ENCODE measurements around the gene RPL38.

DNA sequence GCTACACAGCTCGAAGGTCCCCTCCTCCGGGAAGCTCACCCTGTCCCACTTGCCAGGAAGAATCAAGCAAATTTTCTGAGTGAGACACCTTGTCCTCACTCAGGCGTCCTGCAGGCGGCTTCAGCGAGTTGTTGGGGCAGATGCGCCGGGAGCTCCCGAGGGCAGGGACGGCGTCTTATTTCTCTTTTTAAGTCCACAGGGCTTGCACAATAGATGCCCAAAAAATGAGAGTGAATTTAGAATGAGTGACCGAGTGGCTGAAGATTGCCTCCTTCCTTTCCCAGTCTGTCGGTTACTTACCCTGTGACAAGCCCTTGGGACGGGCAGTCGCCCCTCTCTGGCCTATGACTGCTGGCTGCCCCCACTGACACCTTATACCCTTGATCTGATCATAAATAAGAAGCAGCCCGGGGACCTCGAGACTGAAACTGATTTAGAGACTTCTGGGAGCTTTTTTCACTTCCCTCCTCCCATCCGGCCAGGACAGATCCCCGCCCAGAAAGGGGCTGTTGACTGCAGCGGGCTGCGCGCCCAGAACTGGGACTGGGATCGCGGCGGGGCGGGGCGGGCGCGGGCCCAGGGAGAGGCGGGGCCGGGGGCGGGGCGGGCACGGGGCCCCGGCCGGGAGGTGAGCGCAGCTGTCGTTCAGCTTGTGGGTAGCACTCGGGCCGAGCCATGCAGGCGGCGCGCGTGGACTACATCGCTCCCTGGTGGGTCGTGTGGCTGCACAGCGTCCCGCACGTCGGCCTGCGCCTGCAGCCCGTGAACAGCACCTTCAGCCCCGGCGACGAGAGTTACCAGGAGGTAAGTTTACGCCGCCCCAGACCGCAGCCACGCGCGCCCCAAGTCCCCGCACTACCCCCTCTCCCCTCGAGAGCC is 9.7 kb downstream of the RPL38 start, which contains the start of gene TTYH2:
- peak; percentile 9 to 56 for TF ChIP-seq CTCF (conservative IDR thresholded peaks at IDR 0.05 in 1 of 2, IDR thresholded peaks at IDR 0.05 in 1 of 2; ENCODE audit: extremely low read depth in 1 of 2, insufficient read depth in 1 of 2, low read depth in 1 of 2, low read length in 2 of 2)
- peak; percentile 30 for TF ChIP-seq EZH2 (IDR thresholded peaks at IDR 0.05; ENCODE audit: borderline replicate concordance, low read length)
